NAMALWA (cell line): ENCODE results near the gene SUN1.
"Not testable (repeated sequence)": the region's sequence is repeated elsewhere in the genome, so short reads cannot be mapped to it uniquely, and the experiment has no call there.

ENCODE experiments used
- DNase-seq: peaks from one replicate; pipeline ENCODE4 v3.0.0-alpha.2; 2015; ENCODE audit warnings: low spot score

Gene SUN1

DNA sequence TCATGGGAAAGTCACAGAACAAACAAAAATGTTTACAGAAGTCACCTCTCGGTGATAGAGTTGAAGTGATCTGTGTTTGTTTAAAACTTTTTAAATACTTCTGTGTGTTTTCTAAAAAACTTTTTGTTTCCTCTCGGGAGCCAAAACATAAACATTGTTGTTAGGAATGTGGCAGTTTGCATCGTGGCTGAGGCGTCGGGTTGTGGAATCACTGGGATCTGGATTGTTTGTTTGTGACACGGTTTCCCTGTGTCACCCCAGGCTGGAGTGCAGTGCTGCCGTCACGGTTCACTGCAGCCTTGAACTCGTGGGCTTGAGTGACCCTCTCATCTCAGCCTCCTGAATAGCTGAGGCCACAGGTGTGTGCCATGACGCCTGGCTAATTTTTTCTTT is 29.0 kb upstream of the SUN1 start:
- no peak for DNase-seq

DNA sequence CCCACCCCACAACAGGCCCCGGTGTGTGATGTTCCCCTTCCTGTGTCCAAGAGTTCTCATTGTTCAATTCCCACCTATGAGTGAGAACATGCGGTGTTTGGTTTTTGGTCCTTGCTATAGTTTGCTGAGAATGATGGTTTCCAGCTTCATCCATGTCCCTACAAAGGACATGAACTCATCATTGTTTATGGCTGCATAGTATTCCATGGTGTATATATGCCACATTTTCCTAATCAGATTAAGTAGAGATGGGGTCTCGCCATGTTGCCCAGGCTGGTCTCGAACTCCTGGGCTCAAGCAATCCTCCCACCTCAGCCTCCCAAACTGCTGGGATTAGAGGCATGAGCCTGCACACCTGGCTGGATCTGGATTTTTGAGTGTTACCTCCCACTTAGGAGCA is 28.5 kb upstream of the SUN1 start:
- not testable (repeated sequence) for DNase-seq

- no peak for DNase-seq
Observed at GRCh38 chr7:805261-805660, 27.0 kb upstream of the SUN1 start.

GRCh38 chr7:815284-816216 is 16.7 kb upstream of the SUN1 start:
- DNase-seq = peak; percentile 38

DNA sequence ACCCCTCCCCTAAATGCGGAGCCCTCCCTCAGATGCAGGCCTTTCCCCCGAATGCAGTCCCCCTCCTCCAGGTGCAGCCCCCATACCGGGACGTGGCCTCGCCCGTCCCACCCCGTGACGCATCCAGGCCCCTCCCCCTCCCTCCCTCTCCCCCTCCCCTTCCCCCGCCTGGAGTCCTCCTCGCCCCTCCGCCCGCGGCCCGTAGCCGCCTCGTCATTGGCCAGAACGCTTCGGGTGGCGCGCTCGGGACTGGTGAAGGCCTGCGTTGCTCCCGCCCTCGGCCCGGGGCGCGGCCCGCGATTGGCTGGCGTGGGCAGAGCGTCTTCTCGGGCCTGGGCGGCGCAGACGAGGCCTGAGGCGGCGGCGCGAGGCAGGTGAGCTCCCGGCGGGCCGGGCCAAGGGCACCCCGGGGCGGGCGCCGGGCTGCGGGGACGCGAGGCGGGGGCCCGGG is 16.0 kb upstream of the SUN1 start:
- DNase-seq = peak; percentile 99

DNA sequence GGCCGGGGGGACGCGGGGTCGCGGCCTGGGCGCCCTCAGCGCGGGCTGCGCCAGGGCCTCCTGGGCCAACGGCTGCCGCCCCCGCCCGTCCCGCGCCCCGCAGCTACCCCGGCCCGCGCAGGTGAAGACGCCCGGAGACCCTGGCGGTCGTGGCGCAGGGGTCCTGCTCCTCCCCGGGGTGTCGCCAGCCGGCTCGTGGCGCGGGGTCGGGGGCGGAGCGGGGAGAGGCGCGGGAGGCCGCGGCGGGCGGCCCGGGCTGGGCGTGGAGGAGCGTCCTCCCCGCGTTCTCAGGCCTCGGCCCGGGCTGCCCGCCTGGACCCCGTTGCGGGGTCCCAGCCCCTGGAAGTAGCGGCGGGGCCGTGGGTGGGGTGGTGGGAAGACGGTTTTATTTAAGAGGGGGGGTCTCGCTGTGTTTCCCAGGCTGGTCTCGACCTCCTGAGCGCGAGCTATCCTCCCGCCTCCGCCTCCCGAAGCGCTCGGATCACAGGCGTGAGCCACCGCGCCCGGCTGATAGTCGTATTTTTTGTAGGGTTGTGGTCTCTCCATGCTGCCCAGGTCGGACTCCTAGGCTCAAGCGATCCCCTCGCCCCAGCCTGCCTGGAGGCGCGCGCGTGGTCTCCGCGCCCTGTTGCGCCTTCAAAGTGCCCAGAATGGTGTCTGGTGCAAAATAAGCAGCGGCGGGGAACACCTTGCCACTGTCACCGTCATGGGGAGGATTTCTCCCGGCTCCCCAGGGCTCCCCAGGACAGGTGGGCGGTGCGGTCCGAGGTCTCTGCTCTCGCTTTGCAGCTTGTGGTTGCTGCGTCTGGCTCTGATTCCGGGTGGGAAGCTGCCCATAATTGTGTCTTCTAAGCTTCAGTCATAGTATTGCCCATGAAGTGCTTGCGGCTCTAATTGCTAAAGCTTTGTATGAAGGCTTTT is 15.3 kb upstream of the SUN1 start:
- peak; percentile 63 for DNase-seq

DNA sequence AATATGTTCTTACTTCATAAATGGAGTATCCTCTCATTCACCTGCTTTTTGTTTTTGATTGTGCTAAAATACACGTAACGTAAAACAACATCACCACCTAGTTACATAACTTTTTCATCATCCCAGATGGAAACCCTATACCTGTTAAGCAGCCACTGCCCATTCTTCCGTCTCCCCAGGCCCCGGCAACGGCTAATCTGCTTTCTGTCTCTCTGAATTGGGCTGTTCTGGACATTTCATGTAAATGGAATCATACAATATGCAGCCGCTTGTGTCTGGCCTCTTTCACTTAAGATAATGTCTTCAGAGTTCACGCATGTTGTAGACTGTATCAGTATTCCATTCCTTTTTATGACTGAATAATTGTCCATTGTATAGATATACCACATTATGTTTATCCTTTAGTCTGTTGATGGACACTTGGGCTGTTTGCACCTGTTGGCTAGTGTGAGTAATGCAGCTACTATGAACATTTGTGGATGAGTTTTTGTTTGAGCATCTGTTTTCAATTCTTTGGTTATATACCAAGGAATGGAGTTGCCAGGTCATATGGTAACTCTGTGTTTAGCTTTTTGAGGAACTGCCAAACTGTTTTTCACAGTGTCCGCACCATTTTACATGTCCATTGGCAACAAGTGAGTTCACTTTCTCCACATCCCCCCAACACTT is 14.1 kb upstream of the SUN1 start:
- DNase-seq = peak; percentile 78

- no peak for DNase-seq
Observed at GRCh38 chr7:820341-820740, 11.9 kb upstream of the SUN1 start.

- DNase-seq = no peak
Observed at GRCh38 chr7:821688-822087, 10.6 kb upstream of the SUN1 start.

- DNase-seq = no peak
Observed at GRCh38 chr7:822692-823276, 9.5 kb upstream of the SUN1 start.

GRCh38 chr7:823649-824048 is 8.6 kb upstream of the SUN1 start:
- no peak for DNase-seq

- DNase-seq = no peak
Observed at GRCh38 chr7:824081-824480, 8.2 kb upstream of the SUN1 start.

DNA sequence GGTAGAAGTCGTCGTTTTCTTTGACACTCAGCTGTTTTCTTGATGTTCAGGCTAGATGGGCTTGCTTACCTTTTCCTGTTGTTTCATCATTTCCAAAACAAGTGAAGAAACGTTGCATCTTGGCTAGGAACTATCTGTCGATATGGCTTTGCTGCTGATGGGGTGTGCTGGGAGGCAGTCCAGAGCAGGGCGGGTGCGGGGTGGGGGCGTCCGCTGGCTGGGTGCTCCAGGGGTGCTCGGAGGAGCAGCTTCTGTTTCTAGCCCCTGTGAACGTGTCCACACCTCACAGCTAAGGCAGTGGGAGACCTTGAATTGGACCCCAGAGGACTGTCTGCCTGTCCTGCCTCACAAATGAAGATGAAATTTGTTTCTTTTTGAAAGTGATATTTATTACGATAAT is 7.6 kb upstream of the SUN1 start:
- DNase-seq = no peak

DNA sequence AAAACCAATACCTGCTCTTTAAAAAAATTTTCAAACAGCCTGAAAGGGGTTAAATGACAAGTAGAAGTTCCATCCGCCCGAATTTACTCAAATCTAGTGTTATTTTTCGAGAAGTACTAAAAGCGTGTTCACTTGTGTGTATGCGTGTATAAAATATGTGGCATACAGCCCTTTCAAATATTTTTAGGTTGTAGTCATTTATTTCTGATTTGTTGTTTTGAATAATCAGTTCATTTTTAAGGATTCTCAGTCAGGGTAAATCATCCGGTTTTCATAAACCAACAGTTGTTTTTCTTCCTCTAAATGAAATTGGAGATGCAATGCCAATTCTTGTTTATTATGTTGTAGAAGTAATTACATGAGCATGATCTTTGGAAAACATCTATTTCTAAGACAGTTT is 6.9 kb upstream of the SUN1 start:
- no peak for DNase-seq

DNA sequence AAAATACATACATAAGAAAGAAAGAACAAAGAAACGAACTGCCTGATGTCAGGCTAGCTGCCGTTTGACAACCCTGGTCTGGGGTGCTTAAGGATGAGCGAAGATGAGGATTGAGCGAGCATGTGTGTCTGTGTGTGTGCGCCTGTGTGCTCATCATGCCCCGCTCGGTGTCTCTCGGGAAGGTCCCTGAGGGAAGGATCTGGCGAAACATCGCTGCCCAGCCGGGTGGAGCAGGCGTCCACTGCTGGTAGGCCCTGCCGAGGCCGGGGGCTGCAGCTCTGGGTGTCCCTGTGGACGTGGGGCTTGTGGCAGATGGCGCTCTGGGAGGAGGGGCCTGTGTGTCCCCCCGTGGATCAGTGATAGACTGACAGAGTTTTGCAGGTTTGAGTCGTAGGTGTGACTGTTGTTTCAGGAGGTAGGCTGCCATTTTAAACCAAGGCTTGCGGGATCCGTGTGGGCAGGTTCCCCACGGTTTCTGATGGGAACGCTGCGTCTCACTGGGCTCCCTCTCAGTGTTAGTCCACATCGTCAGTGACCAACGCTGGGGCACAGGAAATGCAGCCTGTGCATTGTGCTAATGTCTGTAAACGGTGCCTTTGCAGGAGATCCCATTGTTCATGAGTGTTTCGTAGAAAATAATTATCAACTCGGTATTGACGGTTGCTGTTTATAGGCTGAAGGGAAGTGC is 5.9 kb upstream of the SUN1 start:
- no peak for DNase-seq

GRCh38 chr7:828793-829561 is 3.3 kb upstream of the SUN1 start:
- DNase-seq = no peak

GRCh38 chr7:830069-830468 is 2.2 kb upstream of the SUN1 start:
- no peak for DNase-seq

GRCh38 chr7:831596-832166 is 595 bp upstream of the SUN1 start:
- DNase-seq = peak; percentile 66

- DNase-seq = no peak
Observed at GRCh38 chr7:832968-833424, 720 bp downstream of the SUN1 start.

- no peak for DNase-seq
Observed at GRCh38 chr7:833601-834258, 1.5 kb downstream of the SUN1 start.
